Testis (tissue), 3 donors: ENCODE measurements around the gene LRRTM1. TPM values are rescaled to one million over a fixed set of nuclear protein-coding genes. Genes with fewer than 3 reads are reported as not detected.

Experiments used
- DNase-seq: peaks from one replicate; pipeline ENCODE4 v3.0.0-alpha.2; 2019
- H3K27ac ChIP-seq, 2 donors: fragments of 200-600 bp; sonication (generic); one replicate each; pipeline ENCODE4 v1.5.1; 2019
- H3K27me3 ChIP-seq: fragments of 200-600 bp; sonication (generic); one replicate; pipeline ENCODE4 v1.5.1; 2019
- H3K36me3 ChIP-seq: fragments of 200-600 bp; sonication (generic); one replicate; pipeline ENCODE4 v1.5.1; 2017; ENCODE audit warnings: low read depth; ENCODE audit errors: missing control alignments
- H3K4me1 ChIP-seq: fragments of 200-600 bp; sonication (generic); one replicate; pipeline ENCODE4 v1.5.1; 2019
- H3K4me3 ChIP-seq, 2 donors: fragments of 200-600 bp; sonication (generic); one replicate each; pipeline ENCODE4 v1.5.1; 2017 to 2019
- H3K9me3 ChIP-seq: fragments of 200-600 bp; sonication (generic); one replicate; pipeline ENCODE4 v1.5.1; 2017
- CTCF ChIP-seq, 3 experiments: fragments of 450-650 bp in 2 of 3; fragments of 200-600 bp in 1 of 3; sonication (generic) in 1 of 3; IDR thresholded peaks; one replicate each; pipeline ENCODE4 v1.5.1; 2016 to 2019; ENCODE audit warnings: antibody characterized with exemption in 3 of 3, mild to moderate bottlenecking in 2 of 3, moderate library complexity in 1 of 3
- POLR2A ChIP-seq: fragments of 450-650 bp; IDR thresholded peaks from one replicate; pipeline ENCODE4 v1.6.1; 2017; ENCODE audit warnings: antibody characterized with exemption, mild to moderate bottlenecking, moderate library complexity
- WGBS, 2 donors: methylation state at CpG; one replicate each; pipeline ENCODE4 v1.1.5; 2018; 5-methylcytosine and 5-hydroxymethylcytosine counted together
- intact Hi-C: fragments of 100-400 bp; cut with DNase I; formaldehyde crosslinking; loops from one replicate; pipeline ENCODE4 v1.15.1; 2023; ENCODE audit warnings: low total_unique reads
- polyA plus RNA-seq: library from polyadenylated mRNA; stranded (reverse); fragments of 350-450 nt; fragmentation: Illumina TruSeq; extraction: RNeasy Lipid Tissue Mini Kit (QIAGEN cat#74804); gene quantifications from one replicate; pipeline ENCODE4 v1.2.3, GENCODE V29; 2014; ENCODE audit warnings: low read depth, low replicate concordance; ENCODE audit not compliant: insufficient read depth
- total RNA-seq, 2 donors: library from RNA; depleted of rRNA; stranded (reverse); fragments of >200 nt; gene quantifications; one replicate each; pipeline ENCODE4 v1.2.3, GENCODE V29; 2016

Gene LRRTM1
- total and polyA plus RNA-seq, 3 donors from 2014 or later = 0.68 to 1.2 (median 1.1) TPM

GRCh38 chr2:80269806-80270205 is 34.7 kb downstream of the LRRTM1 start:
- 73 to 76% methylated on average over 5 of the region's 5 CpGs for WGBS, 2 donors
- TF ChIP-seq POLR2A (no peak), CTCF (IDR thresholded peaks at IDR 0.05) (no peak)
- no peaks in the 10 kb centered on the region for H3K36me3 ChIP-seq
- H3K27me3 ChIP-seq = no peaks in the 10 kb centered on the region
- H3K9me3 ChIP-seq = no peaks in the 10 kb centered on the region
- H3K27ac ChIP-seq = no peak overlapping the region
- H3K4me3 ChIP-seq = no peak overlapping the region
- H3K4me1 ChIP-seq = no peaks in the 10 kb centered on the region
- intact Hi-C loops = no loop called here
- DNase-seq = no peak

- Histone ChIP-seq H3K27me3 (no peaks in the 10 kb centered on the region), H3K4me3 (no peak overlapping the region), H3K9me3 (no peaks in the 10 kb centered on the region), H3K4me1 (no peaks in the 10 kb centered on the region), H3K27ac (no peak overlapping the region), H3K36me3 (no peaks in the 10 kb centered on the region)
- 77 to 83% methylated on average over 6 of the region's 6 CpGs for WGBS, 2 donors
- DNase-seq = no peak
- no peak for TF ChIP-seq POLR2A
- TF ChIP-seq CTCF (IDR thresholded peaks at IDR 0.05) = no peak
- intact Hi-C loops = no loop called here
These were observed 38.3 kb downstream of the LRRTM1 start for GRCh38 chr2:80266231-80266630.

GRCh38 chr2:80259292-80259691 is 45.3 kb downstream of the LRRTM1 start:
- no peaks in the 10 kb centered on the region for H3K27me3 ChIP-seq

GRCh38 chr2:80258793-80259192 is 45.8 kb downstream of the LRRTM1 start:
- no peak overlapping the region for H3K4me3 ChIP-seq
- no peak for DNase-seq
- WGBS, 2 donors = 69 to 76% methylated on average over 5 of the region's 5 CpGs
- TF ChIP-seq POLR2A (no peak), CTCF (IDR thresholded peaks at IDR 0.05) (no peak)
- H3K9me3 ChIP-seq = no peaks in the 10 kb centered on the region
- H3K27ac ChIP-seq = no peak overlapping the region
- H3K36me3 ChIP-seq = no peaks in the 10 kb centered on the region
- intact Hi-C loops = no loop called here
- no peaks in the 10 kb centered on the region for H3K27me3 ChIP-seq
- no peaks in the 10 kb centered on the region for H3K4me1 ChIP-seq

More at GRCh38 chr2:80259292-80259691, 45.3 kb downstream of the LRRTM1 start:
- H3K36me3 ChIP-seq = no peaks in the 10 kb centered on the region
- no peak overlapping the region for H3K4me3 ChIP-seq
- H3K9me3 ChIP-seq = no peaks in the 10 kb centered on the region
- no peaks in the 10 kb centered on the region for H3K4me1 ChIP-seq
- WGBS, 2 donors = 80 to 84% methylated on average over 3 of the region's 3 CpGs
- intact Hi-C loops = no loop called here
- H3K27ac ChIP-seq = no peak overlapping the region
- DNase-seq = no peak
- TF ChIP-seq CTCF (IDR thresholded peaks at IDR 0.05) (no peak), POLR2A (no peak)

GRCh38 chr2:80258341-80258740 is 46.2 kb downstream of the LRRTM1 start:
- no peaks in the 10 kb centered on the region for H3K27me3 ChIP-seq
- H3K4me3 ChIP-seq = no peak overlapping the region
- no peaks in the 10 kb centered on the region for H3K4me1 ChIP-seq
- intact Hi-C loops = no loop called here
- no peaks in the 10 kb centered on the region for H3K9me3 ChIP-seq
- WGBS, 2 donors = 73 to 87% methylated on average over 5 of the region's 5 CpGs
- no peak for TF ChIP-seq POLR2A
- no peak for TF ChIP-seq CTCF (IDR thresholded peaks at IDR 0.05)
- no peak for DNase-seq
- no peak overlapping the region for H3K27ac ChIP-seq
- no peaks in the 10 kb centered on the region for H3K36me3 ChIP-seq
